Measurements from ENCODE around the gene NHERF2.

The NHERF2 gene

GRCh38 chr16:2042171-2042985 is 15.7 kb downstream of the NHERF2 start:
- no peak for DNase-seq

DNA sequence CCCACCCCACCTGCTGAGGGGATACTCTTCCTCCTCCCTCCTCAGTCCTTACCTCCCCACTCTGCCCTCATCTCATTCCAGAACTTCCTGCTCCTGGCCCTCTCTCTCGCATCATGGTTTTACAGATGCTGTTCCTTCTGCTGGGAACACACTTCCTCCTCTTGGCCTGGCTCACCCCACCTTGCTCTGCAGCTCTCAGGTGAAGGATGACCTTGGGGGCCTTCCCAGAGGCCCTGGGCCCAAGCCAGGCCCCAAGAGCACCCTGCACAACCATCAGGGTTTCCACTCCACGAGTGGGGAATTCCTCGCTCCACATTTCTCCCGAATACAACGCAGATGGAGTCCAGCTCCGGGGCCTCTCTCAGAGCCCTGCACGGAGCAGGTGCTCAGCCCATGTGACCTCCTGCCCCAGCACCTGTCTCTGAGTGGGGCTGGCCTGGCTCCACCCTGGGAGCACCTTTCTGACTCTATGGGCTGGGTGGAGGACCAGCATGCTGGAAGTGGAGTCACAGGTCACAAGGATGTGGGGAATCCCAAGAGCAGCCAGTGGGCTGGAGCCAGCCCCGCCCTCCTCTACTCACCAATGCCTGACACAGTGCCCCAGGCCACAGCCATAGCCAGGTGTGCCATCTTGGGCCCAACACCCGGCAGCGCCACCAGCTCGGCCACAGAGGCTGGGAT is 16.4 kb downstream of the NHERF2 start:
- DNase-seq = no peak

GRCh38 chr16:2043667-2044451 is 17.2 kb downstream of the NHERF2 start:
- no peak for DNase-seq

- DNase-seq = no peak
Observed at GRCh38 chr16:2044541-2044940, 17.8 kb downstream of the NHERF2 start.

DNA sequence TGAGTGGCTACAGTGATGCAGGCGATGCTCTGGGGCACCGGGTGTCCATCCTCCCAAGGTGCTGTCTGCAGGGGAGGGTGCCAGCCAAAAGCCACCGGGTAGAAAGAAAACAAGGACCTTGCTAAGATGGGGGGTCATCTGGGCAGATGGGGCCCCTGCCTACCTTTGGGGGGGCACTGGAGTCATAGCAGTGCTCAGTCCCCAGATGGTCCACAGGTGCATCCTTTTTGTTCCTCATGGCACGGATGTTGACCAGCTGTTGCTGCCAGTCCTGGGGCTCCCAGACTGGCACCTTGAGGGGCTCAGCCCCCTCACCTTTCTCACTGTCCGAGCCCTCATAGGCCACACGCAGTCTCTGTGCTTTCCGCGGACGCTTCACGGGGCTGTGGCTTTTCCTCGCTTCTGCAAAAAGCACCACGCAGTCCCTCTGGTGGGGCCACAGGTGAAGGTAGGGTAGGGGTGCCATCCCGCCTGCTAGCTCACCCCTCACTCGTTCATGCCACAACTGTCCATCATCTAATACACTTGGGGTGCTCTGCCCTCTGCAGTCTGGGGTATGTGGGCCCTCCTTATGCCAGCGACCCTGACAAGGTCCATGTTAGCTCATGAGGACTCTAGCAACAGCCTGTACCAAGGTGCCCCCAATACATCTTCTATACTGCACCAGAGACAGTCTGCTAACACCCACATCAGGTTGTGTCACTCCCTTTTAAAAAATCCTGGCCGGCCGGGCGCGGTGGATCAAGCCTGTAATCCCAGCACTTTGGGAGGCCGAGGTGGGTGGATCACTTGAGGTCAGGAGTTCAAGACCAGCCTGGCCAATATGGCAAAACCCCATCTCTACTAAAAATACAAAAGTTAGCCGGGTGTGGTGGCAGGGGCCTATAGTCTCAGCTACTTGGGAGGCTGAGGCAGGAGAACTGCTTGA is 19.5 kb downstream of the NHERF2 start:
- DNase-seq = no peak

GRCh38 chr16:2046893-2047329 is 20.2 kb downstream of the NHERF2 start:
- DNase-seq = no peak

DNA sequence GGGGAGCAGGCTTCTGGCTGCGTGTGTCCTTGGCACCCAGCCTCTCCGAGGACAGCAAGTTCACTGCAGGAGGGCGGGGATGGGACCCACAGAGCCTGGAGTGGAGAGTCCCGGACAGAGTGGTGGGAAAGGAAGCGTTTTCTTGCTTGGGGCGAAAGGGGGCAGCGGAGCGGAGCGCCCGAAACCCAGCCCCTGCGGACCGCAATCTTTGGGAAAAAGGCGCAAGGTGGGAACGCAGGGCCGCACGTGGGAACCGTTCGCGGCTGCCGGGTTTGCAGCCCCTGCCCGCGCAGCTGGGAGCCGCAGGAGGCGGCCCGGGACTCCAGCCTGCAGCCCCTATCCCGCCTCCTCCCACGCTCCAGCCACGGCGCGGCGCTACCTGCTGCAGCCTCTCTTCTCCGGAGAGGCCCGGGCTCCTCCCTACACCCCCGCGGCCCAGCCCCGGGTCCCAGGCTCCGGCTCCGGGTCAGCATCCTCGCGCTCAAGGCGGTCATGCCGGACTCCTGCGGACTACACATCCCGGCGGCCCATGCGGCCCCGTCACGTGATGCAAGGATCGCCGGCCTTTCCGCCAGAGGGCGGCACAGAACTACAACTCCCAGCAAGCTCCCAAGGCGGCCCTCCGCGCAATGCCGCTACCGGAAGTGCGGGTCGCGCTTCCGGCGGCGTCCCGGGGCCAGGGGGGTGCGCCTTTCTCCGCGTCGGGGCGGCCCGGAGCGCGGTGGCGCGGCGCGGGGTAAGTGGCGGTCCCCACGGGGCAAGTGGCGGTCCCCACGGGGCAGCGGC is 20.8 kb downstream of the NHERF2 start, which contains the start of the genes NTHL1 and TSC2:
Gene NTHL1, minus strand, starts transcription at position 505 of the 786 bp plus-strand sequence. Its CDS starts 11 bp downstream, at position 494.
Gene TSC2, plus strand, starts transcription at position 656 of the 786 bp plus-strand sequence. CDS start 631 bp downstream, outside the sequence.
- peak; percentile 92 for DNase-seq

DNA sequence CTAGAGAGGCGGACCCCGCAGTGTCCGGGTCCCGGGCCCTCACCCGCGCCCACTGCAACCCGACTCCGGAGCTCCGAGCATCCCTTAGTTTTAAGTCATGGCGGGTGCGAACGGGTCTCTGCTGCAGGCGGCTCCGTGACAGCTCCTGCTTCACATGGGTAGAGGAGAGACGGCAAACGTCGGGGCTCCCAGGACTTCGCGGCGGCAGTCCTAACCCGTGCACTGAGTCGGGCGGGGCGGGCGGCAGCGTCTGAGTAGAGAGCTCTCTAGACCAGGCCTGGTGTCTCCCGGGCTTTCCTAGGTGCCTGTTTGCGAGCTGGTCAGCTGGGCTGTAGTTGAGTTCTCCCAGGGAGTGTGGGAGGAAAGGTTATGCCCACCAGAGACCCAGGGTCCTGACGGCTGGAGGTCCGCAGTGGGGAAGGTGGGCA is 21.4 kb downstream of the NHERF2 start:
- DNase-seq = no peak

GRCh38 chr16:2053211-2053610 is 26.5 kb downstream of the NHERF2 start:
- no peak for DNase-seq

DNA sequence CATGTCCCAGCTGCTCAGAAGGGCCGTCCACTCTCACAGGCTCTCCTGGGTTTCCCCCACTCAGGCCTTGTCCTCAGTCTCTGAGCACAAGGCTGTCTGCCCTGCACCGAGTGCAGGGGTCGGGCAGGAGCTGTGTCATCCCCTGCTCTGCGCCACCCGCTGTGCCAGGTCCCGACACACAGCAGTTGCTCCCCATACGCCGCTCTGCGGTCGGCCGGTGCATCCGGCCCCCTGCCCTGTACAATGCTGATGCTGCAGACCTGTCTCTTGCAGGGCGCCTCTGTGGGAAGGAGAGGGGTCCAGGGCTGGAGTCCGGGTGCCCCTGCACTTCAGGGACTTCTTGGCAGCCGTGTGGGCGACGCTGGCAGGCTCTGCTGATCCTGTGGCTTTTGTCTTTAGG is 27.2 kb downstream of the NHERF2 start:
- no peak for DNase-seq

DNA sequence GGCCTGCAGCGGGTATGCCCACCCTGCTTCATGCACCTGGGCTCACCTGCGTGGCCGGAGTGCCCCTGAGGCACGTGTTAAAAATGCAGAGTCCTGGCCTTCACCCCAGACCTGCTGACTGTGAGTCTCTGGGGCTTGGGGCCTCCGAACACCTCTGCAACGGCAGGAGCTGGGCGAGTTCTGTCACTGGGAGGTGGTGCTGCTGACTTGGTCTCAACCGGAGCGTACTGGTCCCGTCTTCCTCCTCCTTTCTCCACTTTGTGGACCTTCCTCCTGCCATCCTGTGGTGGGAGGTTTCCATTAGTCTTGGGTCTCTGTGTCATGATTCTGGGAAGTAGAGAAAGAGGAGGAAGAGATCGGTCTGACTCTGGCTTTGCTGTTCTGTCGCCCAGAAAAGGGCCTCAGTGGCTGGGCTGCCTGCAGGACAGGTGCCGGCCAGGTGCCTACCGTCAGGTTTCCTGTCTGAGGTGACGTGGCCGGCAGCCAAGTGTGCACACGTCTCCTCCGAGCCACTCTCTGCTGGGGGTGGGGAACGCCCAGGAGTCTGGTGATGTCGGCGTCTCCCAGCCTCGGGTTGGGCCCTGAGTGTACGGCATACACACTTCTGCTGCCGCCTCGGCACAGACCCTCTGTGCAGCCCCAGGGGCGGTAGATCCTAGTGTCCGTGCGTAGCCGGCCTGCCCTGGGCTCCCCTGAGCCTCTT is 28.0 kb downstream of the NHERF2 start:
- no peak for DNase-seq

- DNase-seq = no peak
Observed at GRCh38 chr16:2056077-2056476, 29.4 kb downstream of the NHERF2 start.

DNA sequence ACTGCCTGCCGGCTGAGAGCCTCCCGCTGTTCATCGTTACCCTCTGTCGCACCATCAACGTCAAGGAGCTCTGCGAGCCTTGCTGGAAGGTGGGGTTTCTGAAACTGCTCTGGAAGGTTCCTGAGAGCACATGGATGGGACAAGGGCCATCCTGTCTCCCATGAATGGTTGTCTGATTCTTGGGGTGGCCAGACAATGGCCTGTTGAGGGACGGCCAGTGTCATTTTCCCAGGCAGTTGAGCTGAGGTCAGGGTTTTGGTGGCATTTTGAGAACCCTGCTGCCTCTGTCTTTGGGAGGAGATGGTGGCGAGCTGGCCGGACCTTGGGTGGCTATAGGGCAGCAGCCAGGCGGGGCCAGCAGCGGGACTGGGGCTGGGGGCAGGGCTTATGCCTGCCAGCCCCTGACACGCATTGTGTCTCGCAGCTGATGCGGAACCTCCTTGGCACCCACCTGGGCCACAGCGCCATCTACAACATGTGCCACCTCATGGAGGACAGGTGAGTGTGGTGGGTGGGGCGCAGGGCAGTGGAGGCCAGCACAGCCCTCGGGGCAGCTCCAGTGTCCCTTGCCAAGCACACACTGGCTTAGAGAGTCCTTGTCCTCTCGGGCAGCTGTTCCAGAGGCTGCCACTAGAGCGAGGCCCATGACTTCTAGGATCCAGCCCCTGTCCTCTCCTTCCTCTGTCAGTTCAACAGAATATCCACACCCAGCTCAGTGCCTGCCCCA is 30.1 kb downstream of the NHERF2 start:
- DNase-seq = no peak

GRCh38 chr16:2057438-2057837 is 30.7 kb downstream of the NHERF2 start:
- no peak for DNase-seq

DNA sequence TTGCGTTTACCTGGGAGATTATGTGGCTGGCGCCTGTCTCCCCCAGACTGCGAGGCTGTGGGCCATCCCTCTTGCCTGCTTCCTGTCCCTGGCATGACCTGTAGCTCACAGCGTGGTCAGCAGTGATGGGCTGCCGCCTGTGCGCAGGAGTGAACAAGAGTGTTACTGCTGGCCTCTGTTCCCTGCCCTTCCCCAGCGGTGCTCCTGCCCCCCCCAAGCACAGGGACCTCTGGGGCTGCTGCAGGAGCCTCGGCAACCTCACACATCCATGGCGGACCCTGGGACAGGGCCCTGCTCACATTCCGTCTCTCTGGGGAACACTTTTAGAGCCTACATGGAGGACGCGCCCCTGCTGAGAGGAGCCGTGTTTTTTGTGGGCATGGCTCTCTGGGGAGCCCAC is 31.7 kb downstream of the NHERF2 start:
- no peak for DNase-seq

- DNase-seq = no peak
Observed at GRCh38 chr16:2058872-2059271, 32.2 kb downstream of the NHERF2 start.

- DNase-seq = no peak
Observed at GRCh38 chr16:2060346-2060745, 33.6 kb downstream of the NHERF2 start.

DNA sequence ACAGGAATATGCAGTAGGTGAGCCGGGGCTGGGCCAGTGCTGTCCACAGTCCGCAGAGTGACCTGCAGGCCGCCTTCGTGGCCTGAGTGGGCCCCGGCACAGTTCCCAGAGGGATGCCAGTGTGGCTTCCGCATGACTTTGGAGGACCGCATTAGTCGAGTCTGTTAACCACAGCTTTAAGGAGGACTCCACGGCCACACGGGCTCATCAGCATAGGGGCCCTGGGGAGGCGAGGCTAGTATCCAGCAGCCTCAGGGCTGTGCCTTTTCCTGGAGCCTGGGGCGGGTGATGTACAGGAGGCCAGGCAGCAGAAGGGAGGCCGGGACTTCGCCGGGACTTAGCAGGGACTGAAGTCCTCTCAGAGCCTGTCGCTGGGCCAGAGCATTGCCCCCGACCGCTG is 34.3 kb downstream of the NHERF2 start:
- DNase-seq = no peak

GRCh38 chr16:2061526-2061925 is 34.8 kb downstream of the NHERF2 start:
- no peak for DNase-seq

DNA sequence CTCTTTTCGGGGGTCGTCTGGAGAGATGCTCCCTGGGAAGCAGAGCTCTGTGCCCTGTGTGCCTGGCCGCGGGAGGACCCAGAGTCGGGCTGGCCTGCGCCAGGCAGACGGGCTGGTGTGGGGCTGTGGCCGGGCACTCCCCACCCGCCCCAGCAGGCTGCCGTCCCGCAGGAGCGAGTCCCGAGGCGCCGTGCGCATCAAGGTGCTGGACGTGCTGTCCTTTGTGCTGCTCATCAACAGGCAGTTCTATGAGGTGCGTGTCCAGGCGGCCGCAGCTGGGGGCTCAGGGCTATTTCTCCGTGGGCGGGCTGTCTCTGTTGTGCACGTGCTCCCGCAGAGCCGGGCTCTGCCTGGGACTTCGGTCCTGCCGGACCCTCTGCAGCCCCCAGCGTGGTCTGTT is 36.1 kb downstream of the NHERF2 start:
- DNase-seq = no peak

All from CD4-positive, alpha-beta T cell treated with Interleukin-4 for 4 hours (primary cell).